IMR-90 (cell line): ENCODE results near the gene SLIT3. TPM values are rescaled to one million over a fixed set of nuclear protein-coding genes. Genes with fewer than 3 reads are reported as not detected.

Source experiments
- ATAC-seq: fragments of 200-7000 bp; cut with Tn5 transposase; 2 replicates; pipeline ENCODE4 v1.9.1; 2020; ENCODE audit warnings: low read depth, mild to moderate bottlenecking, moderate library complexity
- BruUV-seq: library from RNA; stranded (reverse); fragments of 400-500 nt; replicated peaks from 2 replicates; lab custom pipeline; 2021; lab: Mats Ljungman, UMichigan
- CTCF ChIA-PET: fragments of 300-600 bp; formaldehyde crosslinking; extraction: SDS; loops from one replicate; lab custom pipeline; 2021; ENCODE audit warnings: antibody characterized with exemption; lab: Yijun Ruan, JAX
- POLR2A ChIA-PET: fragments of 300-600 bp; sonication (Branson Sonifier 250); formaldehyde crosslinking; loops from one replicate; lab custom pipeline; 2022; ENCODE audit warnings: antibody characterized with exemption; ENCODE audit not compliant: unreplicated experiment; lab: Charles Lee
- DNase-seq: peaks from one replicate; pipeline ENCODE4 v3.0.0; 2013
- H2AFZ ChIP-seq: replicated peaks from 2 replicates; pipeline ENCODE3; 2013; ENCODE audit warnings: low read length, mild to moderate bottlenecking; ENCODE audit not compliant: poor library complexity
- H2AK5ac ChIP-seq: 2 replicates; pipeline ENCODE4 v1.6.1; 2013; ENCODE audit warnings: low read depth, low read length, inconsistent platforms
- H2AK9ac ChIP-seq: replicated peaks from 2 replicates; pipeline ENCODE3; 2013; ENCODE audit warnings: mild to moderate bottlenecking, low read depth, low read length, moderate library complexity; ENCODE audit not compliant: poor library complexity
- H2BK120ac ChIP-seq: 2 replicates; pipeline ENCODE4 v1.6.1; 2013; ENCODE audit warnings: low read depth, low read length, inconsistent platforms
- H2BK15ac ChIP-seq: 3 replicates; pipeline ENCODE4 v1.6.1; 2013; ENCODE audit warnings: low read depth, low read length, inconsistent platforms
- H2BK20ac ChIP-seq: 2 replicates; pipeline ENCODE4 v1.6.1; 2013; ENCODE audit warnings: low read depth, mild to moderate bottlenecking, inconsistent platforms, low read length, moderate library complexity
- H2BK5ac ChIP-seq: 2 replicates; pipeline ENCODE4 v1.6.1; 2013; ENCODE audit warnings: mild to moderate bottlenecking, low read depth, low read length, inconsistent platforms; ENCODE audit not compliant: poor library complexity, severe bottlenecking
- H3K14ac ChIP-seq: replicated peaks from 2 replicates; pipeline ENCODE4 v1.6.1; 2013; ENCODE audit warnings: low read depth, low read length, inconsistent platforms
- H3K18ac ChIP-seq: 2 replicates; pipeline ENCODE4 v1.6.1; 2013; ENCODE audit warnings: low read depth, low read length, control low read depth
- H3K23ac ChIP-seq: 2 replicates; pipeline ENCODE4 v1.6.1; 2013; ENCODE audit warnings: low read depth, low read length, inconsistent platforms
- H3K27ac ChIP-seq: 2 replicates; pipeline ENCODE4 v1.5.1; 2013; ENCODE audit warnings: mild to moderate bottlenecking, control low read depth, low read length; ENCODE audit not compliant: insufficient read depth
- H3K27me3 ChIP-seq: 2 replicates; pipeline ENCODE4 v1.6.1; 2013; ENCODE audit warnings: low read length; ENCODE audit not compliant: control insufficient read depth, insufficient read depth
- H3K36me3 ChIP-seq: 2 replicates; pipeline ENCODE4 v1.6.1; 2013; ENCODE audit warnings: low read length, mixed read lengths; ENCODE audit not compliant: control insufficient read depth, insufficient read depth
- H3K4ac ChIP-seq: 2 replicates; pipeline ENCODE4 v1.6.1; 2013; ENCODE audit warnings: low read depth, low read length, inconsistent platforms
- H3K4me1 ChIP-seq: 2 replicates; pipeline ENCODE4 v1.6.1; 2013; ENCODE audit warnings: low read length, mixed read lengths; ENCODE audit not compliant: control insufficient read depth, insufficient read depth
- H3K4me2 ChIP-seq: 2 replicates; pipeline ENCODE4 v1.6.1; 2013; ENCODE audit warnings: low read depth, mild to moderate bottlenecking, control low read depth, low read length, moderate library complexity
- H3K4me3 ChIP-seq: 2 replicates; pipeline ENCODE4 v1.5.1; 2013; ENCODE audit warnings: low read depth, mild to moderate bottlenecking, control low read depth, low read length, moderate library complexity; ENCODE audit not compliant: insufficient read depth
- H3K56ac ChIP-seq: 2 replicates; pipeline ENCODE4 v1.6.1; 2013; ENCODE audit warnings: low read length, inconsistent platforms; ENCODE audit not compliant: insufficient read depth; ENCODE audit errors: extremely low read depth
- H3K79me1 ChIP-seq, 2 experiments: 2 replicates each; pipeline ENCODE4 v1.6.1; 2013; ENCODE audit warnings: low read length in 2 of 2, inconsistent platforms in 1 of 2, low read depth in 1 of 2
- H3K9ac ChIP-seq: 2 replicates; pipeline ENCODE4 v1.6.1; 2013; ENCODE audit warnings: low read depth, low read length, control low read depth
- H3K9me1 ChIP-seq: 2 replicates; pipeline ENCODE4 v1.6.1; 2013; ENCODE audit warnings: low read length, inconsistent platforms; ENCODE audit not compliant: insufficient read depth
- H3K9me3 ChIP-seq: 2 replicates; pipeline ENCODE4 v1.6.1; 2013; ENCODE audit warnings: low read length; ENCODE audit not compliant: control insufficient read depth, insufficient read depth
- H4K20me1 ChIP-seq: 2 replicates; pipeline ENCODE4 v1.6.1; 2013; ENCODE audit warnings: low read length, inconsistent platforms; ENCODE audit not compliant: insufficient read depth
- H4K5ac ChIP-seq: 2 replicates; pipeline ENCODE4 v1.6.1; 2013; ENCODE audit warnings: mild to moderate bottlenecking, low read depth, low read length, control low read depth
- H4K8ac ChIP-seq, 2 experiments: 2 replicates each; pipeline ENCODE4 v1.6.1; 2013; ENCODE audit warnings: low read depth in 2 of 2, low read length in 2 of 2, control low read depth in 1 of 2, inconsistent platforms in 1 of 2
- H4K91ac ChIP-seq: 2 replicates; pipeline ENCODE4 v1.6.1; 2013; ENCODE audit warnings: low read depth, low read length, inconsistent platforms; ENCODE audit not compliant: insufficient read depth
- BHLHE40 ChIP-seq: fragments of 150-350 bp; IDR thresholded peaks from 2 replicates; pipeline ENCODE4 v1.6.1; 2016; ENCODE audit warnings: mild to moderate bottlenecking, low read depth, low read length
- CHD1 ChIP-seq: IDR thresholded peaks from 2 replicates; pipeline ENCODE4 v1.6.1; 2012; ENCODE audit warnings: low read depth, low read length, improper control_type of control experiment
- MAFK ChIP-seq: IDR thresholded peaks from 2 replicates; pipeline ENCODE4 v1.6.1; 2012; ENCODE audit warnings: low read depth, low read length, improper control_type of control experiment
- MXI1 ChIP-seq: IDR thresholded peaks from 2 replicates; pipeline ENCODE4 v1.6.1; 2012; ENCODE audit warnings: low read depth, mild to moderate bottlenecking, low read length, moderate library complexity, borderline replicate concordance
- POLR2A ChIP-seq: IDR thresholded peaks from 2 replicates; pipeline ENCODE4 v1.6.1; 2012; ENCODE audit warnings: mild to moderate bottlenecking, low read depth, low read length
- RAD21 ChIP-seq: IDR thresholded peaks from 2 replicates; pipeline ENCODE4 v1.6.1; 2012; ENCODE audit warnings: low read length, improper control_type of control experiment
- WGBS, 2 experiments: methylation state at CpG; one replicate each; pipeline versions ENCODE4 v1.1.5 to v1.1.7; 2013; ENCODE audit warnings: missing lambda C conversion rate in 2 of 2; ENCODE audit not compliant: insufficient read length in 1 of 2; ENCODE audit errors: extremely low coverage in 2 of 2; 5-methylcytosine and 5-hydroxymethylcytosine counted together
- dilution Hi-C: fragments of 300-500 bp; cut with HindIII; formaldehyde crosslinking; loops from one replicate; pipeline ENCODE4 v1.14.3; 2018; ENCODE audit warnings: low sequenced_read_pairs; ENCODE audit not compliant: unreplicated experiment
- in situ Hi-C: fragments of 300-500 bp; cut with MboI; formaldehyde crosslinking; loops from 3 replicates; pipeline ENCODE4 v1.14.3; 2019; ENCODE audit warnings: low sequenced_read_pairs, inconsistent platforms, mixed read lengths
- intact Hi-C: fragments of 100-400 bp; cut with micrococcal nuclease; formaldehyde crosslinking; loops from 2 replicates; pipeline ENCODE4 v1.10.0; 2022
- polyA plus RNA-seq, 3 experiments: library from polyadenylated mRNA; depleted of rRNA; stranded (reverse); fragments of >200 nt; gene quantifications; 2 replicates each; pipeline ENCODE4 v1.2.3, GENCODE V29; 2012; ENCODE audit warnings: low replicate concordance in 1 of 3
- total RNA-seq: library from RNA; depleted of rRNA; stranded (reverse); fragments of >200 nt; gene quantifications from 2 replicates; pipeline ENCODE4 v1.2.3, GENCODE V29; 2012
- TF ChIP-seq, protein P1 (sequence below): fragments of 150-350 bp; IDR thresholded peaks from 2 replicates; pipeline ENCODE4 v1.6.1; 2016; ENCODE audit warnings: low read depth, mild to moderate bottlenecking, low read length, moderate library complexity, borderline replicate concordance
- TF ChIP-seq, protein P2 (sequence below): conservative IDR thresholded peaks from 2 replicates; pipeline ENCODE4 v1.5.1; 2012; ENCODE audit warnings: mild to moderate bottlenecking, low read depth, low read length, improper control_type of control experiment
- TF ChIP-seq, protein P3 (sequence below): fragments of 150-350 bp; IDR thresholded peaks from 2 replicates; pipeline ENCODE4 v1.6.1; 2017; ENCODE audit warnings: mild to moderate bottlenecking, antibody characterized with exemption, low read length, low read depth

Gene SLIT3
- total and polyA plus RNA-seq, 2 of the 4 experiments (the other 2 are of a cell fraction) = 0.18 to 0.50 TPM

DNA sequence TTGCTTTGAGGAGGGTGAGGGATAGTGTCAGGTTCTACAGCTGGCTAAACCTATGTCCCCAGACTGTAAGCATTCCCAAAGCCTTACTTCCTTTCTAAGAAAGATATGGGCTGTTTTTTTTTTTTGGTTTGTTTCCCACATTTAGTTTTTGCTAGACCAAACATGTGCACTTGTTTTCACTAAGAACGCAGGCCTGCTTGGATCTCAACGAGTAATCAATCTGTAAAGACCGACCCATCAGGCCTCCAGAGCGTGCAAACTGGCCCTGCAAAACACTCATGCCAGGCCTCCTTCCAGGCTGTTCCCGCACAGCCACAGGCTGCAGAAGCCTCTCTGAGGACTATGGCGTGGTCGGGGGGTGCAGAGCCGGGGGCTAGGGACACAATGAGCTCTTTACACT is 416.9 kb downstream of the SLIT3 start:
- no peak overlapping the region for H3K18ac ChIP-seq
- H2AK5ac ChIP-seq = no peak overlapping the region
- H2BK15ac ChIP-seq = no peak overlapping the region
- peaks cover 1% of the 10 kb centered on the region; the same call in 1 of the 2 replicates for H3K27me3 ChIP-seq
- no peak overlapping the region for H3K23ac ChIP-seq
- no peak overlapping the region for H2BK20ac ChIP-seq
- H3K9me3 ChIP-seq = no peaks in the 10 kb centered on the region
- TF ChIP-seq, protein P1, sequence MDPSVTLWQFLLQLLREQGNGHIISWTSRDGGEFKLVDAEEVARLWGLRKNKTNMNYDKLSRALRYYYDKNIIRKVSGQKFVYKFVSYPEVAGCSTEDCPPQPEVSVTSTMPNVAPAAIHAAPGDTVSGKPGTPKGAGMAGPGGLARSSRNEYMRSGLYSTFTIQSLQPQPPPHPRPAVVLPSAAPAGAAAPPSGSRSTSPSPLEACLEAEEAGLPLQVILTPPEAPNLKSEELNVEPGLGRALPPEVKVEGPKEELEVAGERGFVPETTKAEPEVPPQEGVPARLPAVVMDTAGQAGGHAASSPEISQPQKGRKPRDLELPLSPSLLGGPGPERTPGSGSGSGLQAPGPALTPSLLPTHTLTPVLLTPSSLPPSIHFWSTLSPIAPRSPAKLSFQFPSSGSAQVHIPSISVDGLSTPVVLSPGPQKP = no peak
- TF ChIP-seq CHD1 (no peak), RAD21 (no peak), MXI1 (no peak), POLR2A (no peak), MAFK (no peak), BHLHE40 (no peak)
- TF ChIP-seq, protein P2, sequence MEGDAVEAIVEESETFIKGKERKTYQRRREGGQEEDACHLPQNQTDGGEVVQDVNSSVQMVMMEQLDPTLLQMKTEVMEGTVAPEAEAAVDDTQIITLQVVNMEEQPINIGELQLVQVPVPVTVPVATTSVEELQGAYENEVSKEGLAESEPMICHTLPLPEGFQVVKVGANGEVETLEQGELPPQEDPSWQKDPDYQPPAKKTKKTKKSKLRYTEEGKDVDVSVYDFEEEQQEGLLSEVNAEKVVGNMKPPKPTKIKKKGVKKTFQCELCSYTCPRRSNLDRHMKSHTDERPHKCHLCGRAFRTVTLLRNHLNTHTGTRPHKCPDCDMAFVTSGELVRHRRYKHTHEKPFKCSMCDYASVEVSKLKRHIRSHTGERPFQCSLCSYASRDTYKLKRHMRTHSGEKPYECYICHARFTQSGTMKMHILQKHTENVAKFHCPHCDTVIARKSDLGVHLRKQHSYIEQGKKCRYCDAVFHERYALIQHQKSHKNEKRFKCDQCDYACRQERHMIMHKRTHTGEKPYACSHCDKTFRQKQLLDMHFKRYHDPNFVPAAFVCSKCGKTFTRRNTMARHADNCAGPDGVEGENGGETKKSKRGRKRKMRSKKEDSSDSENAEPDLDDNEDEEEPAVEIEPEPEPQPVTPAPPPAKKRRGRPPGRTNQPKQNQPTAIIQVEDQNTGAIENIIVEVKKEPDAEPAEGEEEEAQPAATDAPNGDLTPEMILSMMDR = no peak
- TF ChIP-seq, protein P3, sequence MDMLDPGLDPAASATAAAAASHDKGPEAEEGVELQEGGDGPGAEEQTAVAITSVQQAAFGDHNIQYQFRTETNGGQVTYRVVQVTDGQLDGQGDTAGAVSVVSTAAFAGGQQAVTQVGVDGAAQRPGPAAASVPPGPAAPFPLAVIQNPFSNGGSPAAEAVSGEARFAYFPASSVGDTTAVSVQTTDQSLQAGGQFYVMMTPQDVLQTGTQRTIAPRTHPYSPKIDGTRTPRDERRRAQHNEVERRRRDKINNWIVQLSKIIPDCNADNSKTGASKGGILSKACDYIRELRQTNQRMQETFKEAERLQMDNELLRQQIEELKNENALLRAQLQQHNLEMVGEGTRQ = no peak
- no peak overlapping the region for H3K56ac ChIP-seq
- no peak overlapping the region for H3K9ac ChIP-seq
- no TSS peak for BruUV-seq
- H3K4ac ChIP-seq = no peak overlapping the region
- ATAC-seq (no peak), DNase-seq (no peak)
- no peak overlapping the region for H4K91ac ChIP-seq
- H3K4me3 ChIP-seq = no peak overlapping the region
- H3K79me1 ChIP-seq = no peaks in the 10 kb centered on the region
- H3K14ac ChIP-seq = no peak overlapping the region
- H4K5ac ChIP-seq = no peak overlapping the region
- dilution Hi-C loops = no loop called here
- H2AK9ac ChIP-seq = no peak overlapping the region
- no peak overlapping the region for H2BK5ac ChIP-seq
- H3K36me3 ChIP-seq = no peaks in the 10 kb centered on the region
- no peak overlapping the region for H2BK120ac ChIP-seq
- no peak overlapping the region for H3K27ac ChIP-seq
- intact Hi-C loops = no loop called here
- ChIA-PET POLR2A (no interaction called here), CTCF (interaction anchor here (0.6 kb wide), 1 partner anchor 98 kb away, joined by 3 read pairs; no protein-coding TSS in a partner anchor)
- H3K9me1 ChIP-seq = no peaks in the 10 kb centered on the region
- H2AFZ ChIP-seq = no peak overlapping the region
- no peak overlapping the region for H3K4me2 ChIP-seq
- in situ Hi-C loops = no loop called here
- 10% methylated on average over 2 of the region's 8 CpGs; no CpG with 5 or more reads in 1 of the 2 experiments for WGBS, 2 experiments
- no peaks in the 10 kb centered on the region for H4K20me1 ChIP-seq
- H4K8ac ChIP-seq = no peak overlapping the region
- H3K4me1 ChIP-seq = no peaks in the 10 kb centered on the region
